ENCODE measurements around the gene ZBTB7B.

ZBTB7B gene

GRCh38 chr1:155038602-155039307 lies 36.2 kb downstream of the ZBTB7B start:
- DNase-seq (ENCODE audit: low read depth) = no peak

DNA sequence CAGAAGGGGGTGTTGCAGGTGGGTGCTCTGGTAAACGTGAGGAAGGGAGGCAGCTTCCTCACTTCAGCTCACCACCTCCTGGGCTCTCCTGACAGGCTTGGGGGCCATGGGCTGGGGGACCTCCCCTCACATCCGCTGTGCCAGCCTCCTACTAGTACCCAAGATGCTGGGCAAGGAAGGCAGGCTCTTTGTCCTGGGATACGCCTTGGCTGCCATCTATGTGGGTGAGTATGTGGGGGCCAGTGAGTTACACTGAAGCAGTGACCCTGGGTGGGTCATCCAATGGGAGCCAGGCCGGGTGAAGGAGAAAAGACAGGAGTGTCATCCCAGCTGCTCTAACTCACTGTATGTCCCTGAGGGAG lies 36.7 kb downstream of the ZBTB7B start:
- no peak for DNase-seq (ENCODE audit: low read depth)

DNA sequence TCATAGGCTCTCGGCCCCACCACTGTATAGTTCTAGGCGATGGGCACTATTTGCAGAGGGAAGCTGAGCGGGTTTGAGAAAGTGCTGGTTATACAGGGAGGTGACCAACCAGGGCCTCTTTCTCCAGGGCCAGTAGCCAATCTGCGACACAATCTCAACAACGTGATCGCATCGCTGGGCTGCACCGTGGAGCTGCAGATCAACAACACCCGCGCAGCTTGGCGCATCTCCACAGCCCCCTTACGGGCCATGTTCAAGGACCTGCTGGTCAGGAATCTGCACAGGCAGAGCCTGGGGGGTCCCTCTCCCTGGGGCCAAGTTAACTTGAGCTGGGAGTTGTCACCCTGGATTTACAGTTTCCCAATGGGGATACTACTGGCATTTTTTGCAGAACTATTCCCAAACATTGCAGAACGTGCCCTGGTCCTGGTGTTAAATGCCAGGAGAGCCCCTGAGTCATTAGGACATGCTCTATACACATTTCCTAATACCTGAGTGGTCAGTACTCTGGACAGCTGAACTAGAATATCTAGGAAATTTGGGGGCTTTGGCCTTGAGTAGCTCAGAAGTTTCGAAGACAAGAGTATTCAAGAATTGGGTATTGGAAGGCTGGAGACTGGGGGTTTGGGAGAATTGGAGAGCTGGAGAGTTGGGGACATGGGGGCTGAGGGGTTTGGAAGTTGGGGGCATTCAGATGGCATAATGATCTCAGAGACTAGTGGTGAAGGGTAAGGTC lies 37.9 kb downstream of the ZBTB7B start:
- no peak for DNase-seq (ENCODE audit: low read depth)

DNA sequence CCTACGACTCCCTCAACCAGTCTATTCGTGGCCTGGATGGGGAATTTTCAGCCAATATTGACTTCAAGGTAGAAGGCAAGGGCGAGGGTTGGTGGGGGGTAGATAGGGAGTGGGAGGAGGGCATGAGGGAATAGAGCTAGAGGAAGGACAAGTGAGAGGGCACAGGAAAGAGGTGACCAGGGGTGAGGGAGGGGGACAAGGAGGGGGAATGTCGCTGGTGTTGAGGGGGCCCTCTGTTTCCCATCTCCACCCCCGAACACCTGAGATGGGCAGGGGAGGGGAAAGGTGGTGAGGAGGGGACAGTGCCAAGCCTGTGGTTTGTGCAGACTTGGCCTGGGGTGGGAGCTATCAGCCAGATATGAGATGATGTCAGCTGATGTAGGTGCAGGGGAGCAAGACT lies 40.2 kb downstream of the ZBTB7B start:
- no peak for DNase-seq (ENCODE audit: low read depth)

DNA sequence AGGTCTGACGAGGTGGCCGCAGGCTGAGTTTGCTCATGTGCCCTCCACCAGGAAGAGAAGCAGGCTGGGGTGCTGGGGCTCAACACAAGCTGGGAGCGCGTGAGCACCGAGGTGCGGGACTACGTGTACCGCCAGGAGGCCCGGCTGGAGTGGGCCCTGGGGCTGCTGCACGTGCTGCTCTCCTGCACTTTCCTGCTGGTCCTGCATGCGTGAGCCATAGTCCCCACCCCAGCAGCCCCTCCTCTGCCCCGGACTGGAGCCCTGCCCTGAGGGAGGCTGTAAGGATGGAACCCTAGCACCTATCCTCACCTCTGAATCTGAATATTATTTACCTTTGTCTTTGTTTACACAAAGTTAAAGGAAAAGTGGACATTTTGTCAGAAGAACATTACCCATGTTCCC lies 40.7 kb downstream of the ZBTB7B start:
- no peak for DNase-seq (ENCODE audit: low read depth)

DNA sequence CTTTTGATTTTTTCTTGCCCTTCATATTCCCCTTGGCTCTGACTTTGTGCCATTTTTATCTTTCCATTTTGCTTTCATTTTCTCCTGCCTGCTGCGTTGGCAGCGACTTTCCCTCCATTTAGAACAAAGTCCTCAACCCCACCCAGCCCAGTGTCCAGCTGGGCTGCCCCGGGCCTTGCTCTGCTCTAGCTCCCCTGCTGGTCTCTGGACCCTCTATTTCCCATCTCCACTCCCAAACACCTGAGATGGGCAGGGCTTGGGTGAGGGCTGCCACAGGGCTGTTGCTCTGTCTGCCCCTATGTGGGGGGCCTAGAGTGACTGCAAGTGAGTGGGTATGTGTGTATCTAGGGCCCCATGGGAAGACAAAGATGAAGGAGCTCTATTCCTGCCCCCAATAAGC lies 41.2 kb downstream of the ZBTB7B start:
- DNase-seq (ENCODE audit: low read depth) = no peak

GRCh38 chr1:155044365-155044764 lies 41.8 kb downstream of the ZBTB7B start:
- no peak for DNase-seq (ENCODE audit: low read depth)

GRCh38 chr1:155044812-155045657 lies 42.4 kb downstream of the ZBTB7B start:
- peak; percentile 30 for DNase-seq (ENCODE audit: low read depth)

DNA sequence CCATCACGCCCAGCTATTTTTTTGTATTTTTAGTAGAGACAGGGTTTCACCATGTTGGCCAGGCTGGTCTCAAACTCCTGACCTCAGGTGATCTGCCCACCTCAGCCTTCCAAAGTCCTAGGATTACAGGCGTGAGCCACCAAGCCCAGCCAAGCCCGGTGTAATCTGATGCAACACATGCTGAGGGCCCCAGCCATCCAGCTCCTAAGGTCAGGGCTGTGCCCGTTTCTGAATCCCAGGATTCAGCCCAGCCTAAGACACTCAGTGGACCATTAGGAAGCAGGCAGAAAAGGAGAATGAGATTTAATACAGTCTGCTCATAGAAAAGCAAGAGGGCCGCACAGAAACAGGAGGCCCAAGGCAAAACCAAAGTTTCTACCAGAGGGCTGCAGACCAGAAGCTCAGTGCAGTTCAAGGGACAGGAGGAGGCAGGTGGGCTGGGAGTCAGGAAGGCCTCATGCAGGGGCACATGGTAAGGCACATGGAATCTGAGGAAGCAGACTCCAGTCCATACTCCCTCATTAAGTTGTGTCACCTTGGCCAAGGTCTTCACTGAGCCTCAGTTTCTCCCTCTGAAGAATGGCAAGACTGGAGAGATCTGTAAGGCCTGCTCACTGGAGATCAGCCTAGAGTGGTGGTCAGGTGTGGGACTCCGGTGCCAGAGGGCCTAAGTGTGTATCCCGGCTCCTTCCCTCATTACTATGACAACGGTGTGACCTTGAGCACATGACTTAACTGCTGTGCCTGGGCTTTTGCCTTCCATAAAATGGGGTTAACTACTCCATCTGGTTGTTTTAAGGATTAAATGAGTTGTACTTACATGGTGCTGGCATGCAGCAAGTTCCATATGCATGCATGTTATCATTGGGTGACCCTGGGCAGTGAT lies 46.1 kb downstream of the ZBTB7B start:
- DNase-seq (ENCODE audit: low read depth) = no peak

- DNase-seq (ENCODE audit: low read depth) = no peak
Observed at GRCh38 chr1:155049651-155050559, 47.3 kb downstream of the ZBTB7B start.

DNA sequence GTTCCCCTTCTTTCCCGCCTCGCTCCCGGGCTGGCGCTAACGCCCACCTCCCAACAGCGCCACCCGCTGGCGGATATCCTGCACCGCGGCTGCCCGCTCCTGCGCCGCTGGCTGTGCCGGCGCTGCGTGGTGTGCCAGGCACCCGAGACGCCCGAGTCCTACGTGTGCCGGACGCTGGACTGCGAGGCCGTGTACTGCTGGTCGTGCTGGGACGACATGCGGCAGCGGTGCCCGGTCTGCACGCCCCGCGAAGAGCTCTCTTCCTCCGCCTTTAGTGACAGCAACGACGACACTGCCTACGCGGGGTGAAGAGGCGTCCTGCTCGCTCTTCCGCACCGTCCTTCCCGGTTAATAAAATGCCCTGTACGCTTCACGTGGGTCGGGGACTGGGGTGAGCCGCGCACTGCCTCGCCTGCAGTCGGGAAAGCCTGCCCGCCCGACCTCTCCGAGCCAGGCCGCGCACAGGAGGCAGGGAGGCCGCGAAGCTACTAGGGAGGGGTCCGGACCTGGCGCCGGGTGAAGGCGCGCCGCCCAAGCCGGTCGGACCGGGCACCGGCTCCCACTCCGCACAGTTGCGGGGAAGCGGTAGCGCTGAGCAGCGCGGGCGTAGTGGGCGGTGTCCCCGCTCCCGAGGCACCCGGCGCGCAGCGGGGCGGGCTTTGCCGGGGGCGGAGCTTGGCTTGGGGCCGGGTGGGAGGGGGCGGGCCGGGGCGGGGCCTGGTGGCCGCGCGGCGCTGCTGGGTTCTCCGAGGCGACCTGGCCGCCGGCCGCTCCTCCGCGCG lies 48.1 kb downstream of the ZBTB7B start, which contains the start of gene ADAM15:
Gene ADAM15, plus strand, starts transcription at position 757 of the 782 bp plus-strand sequence. CDS start 71 bp downstream, outside the sequence.
- DNase-seq (ENCODE audit: low read depth) = peak; percentile 74

GRCh38 chr1:155051342-155051776 lies 48.8 kb downstream of the ZBTB7B start:
- no peak for DNase-seq (ENCODE audit: low read depth)

GRCh38 chr1:155051777-155052398 lies 49.3 kb downstream of the ZBTB7B start:
- peak; percentile 26 for DNase-seq (ENCODE audit: low read depth)

- no peak for DNase-seq (ENCODE audit: low read depth)
Observed at GRCh38 chr1:155052439-155053395, 50.1 kb downstream of the ZBTB7B start.

- no peak for DNase-seq (ENCODE audit: low read depth)
Observed at GRCh38 chr1:155053531-155054105, 51.0 kb downstream of the ZBTB7B start.

DNA sequence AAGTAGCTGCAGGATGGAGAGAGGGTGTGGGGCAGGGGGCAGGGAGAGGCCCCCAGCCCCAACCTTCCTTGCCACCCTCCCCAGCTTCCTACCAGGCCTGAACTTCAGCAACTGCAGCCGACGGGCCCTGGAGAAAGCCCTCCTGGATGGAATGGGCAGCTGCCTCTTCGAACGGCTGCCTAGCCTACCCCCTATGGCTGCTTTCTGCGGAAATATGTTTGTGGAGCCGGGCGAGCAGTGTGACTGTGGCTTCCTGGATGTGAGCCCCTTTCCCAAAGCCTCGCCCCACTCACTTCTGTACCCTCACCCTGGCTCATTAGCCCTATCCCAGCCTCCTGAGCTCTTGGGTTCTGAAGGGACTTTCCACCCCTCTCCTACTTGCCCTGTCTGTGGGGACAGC lies 54.5 kb downstream of the ZBTB7B start:
- no peak for DNase-seq (ENCODE audit: low read depth)

- DNase-seq (ENCODE audit: low read depth) = no peak
Observed at GRCh38 chr1:155057788-155058211, 55.2 kb downstream of the ZBTB7B start.

DNA sequence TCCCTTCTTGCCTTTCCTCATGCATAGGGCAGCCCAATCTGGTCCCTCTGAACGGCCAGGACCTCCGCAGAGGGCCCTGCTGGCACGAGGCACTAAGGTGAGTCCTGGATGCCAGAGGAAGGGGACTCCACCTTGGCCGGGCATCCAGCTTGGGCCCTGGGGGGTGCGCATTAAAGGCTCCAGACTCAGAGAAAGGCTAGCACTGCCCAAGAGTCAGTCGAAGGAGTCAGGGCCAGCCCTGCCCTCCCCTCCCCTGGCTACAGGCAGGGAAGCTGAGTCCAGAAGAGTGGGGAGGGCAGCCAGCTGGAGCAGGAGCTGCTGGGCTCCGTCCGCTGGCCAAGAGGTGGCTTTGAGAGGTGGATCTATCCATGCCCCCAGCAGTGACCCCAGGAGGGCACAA lies 58.1 kb downstream of the ZBTB7B start:
- DNase-seq (ENCODE audit: low read depth) = no peak
